GM12874 (cell line): ENCODE measurements around the gene MPND.

Experiments used
- TF ChIP-seq, protein P1 (sequence below): IDR thresholded peaks from 2 replicates; pipeline ENCODE4 v1.5.1; 2011; ENCODE audit warnings: low read depth, mild to moderate bottlenecking, control low read depth, low read length, moderate library complexity; ENCODE audit not compliant: insufficient read depth

MPND gene

DNA sequence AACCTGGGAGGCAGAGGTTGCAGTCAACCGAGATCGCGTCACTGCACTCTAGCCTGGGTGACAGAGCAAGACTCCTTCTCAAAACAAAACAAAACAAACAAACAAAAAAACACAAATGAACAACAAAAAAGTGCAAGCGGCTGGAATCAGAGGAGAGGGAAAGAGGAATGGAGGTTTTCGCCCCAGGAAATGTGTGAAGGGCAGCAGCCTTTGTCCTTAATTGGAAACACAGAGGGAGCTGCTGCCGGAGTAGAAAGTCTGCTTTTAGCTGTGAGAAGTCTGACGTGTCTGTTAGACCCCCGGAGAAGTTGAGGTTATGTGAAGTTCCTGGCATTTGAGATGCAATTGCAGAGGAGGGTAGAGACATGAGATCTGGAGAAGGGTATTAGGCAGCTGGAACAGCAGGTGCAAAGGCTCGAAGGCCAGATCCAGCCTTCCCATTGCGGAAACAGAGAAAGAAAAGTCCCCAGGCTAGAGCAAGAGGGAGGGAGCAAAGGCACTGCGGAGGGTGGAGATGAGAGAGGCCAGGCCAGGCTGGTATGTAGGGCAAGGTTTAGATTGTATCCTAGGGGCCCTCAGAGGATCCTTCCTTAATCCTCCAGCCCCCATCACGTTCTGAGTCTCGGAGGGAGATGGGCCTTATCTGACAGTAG lies 41.6 kb upstream of the MPND start:
- TF ChIP-seq, protein P1, sequence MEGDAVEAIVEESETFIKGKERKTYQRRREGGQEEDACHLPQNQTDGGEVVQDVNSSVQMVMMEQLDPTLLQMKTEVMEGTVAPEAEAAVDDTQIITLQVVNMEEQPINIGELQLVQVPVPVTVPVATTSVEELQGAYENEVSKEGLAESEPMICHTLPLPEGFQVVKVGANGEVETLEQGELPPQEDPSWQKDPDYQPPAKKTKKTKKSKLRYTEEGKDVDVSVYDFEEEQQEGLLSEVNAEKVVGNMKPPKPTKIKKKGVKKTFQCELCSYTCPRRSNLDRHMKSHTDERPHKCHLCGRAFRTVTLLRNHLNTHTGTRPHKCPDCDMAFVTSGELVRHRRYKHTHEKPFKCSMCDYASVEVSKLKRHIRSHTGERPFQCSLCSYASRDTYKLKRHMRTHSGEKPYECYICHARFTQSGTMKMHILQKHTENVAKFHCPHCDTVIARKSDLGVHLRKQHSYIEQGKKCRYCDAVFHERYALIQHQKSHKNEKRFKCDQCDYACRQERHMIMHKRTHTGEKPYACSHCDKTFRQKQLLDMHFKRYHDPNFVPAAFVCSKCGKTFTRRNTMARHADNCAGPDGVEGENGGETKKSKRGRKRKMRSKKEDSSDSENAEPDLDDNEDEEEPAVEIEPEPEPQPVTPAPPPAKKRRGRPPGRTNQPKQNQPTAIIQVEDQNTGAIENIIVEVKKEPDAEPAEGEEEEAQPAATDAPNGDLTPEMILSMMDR: no peak

DNA sequence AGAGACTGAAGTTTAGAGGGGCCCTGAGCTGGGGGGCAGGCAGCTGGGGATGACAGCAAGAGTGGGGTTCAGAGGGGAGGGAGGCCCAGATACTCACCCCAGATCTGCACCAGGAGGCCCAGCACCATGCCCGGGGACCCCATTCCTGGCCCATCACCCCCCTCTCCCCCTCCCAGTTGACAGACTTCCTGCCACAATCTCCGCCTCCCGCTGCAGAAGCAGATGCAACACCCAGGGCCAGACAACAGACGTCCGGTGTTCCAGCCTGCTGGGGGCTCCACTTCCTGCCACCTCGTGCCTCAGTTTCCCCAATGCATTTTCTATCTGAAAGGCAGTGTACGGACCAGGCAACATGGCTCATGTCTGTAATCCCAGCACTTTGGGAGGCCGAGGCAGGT lies 41.1 kb upstream of the MPND start, which contains the start of gene TMIGD2:
TSS of gene TMIGD2 (minus strand) at position 147 of the 398 bp plus-strand sequence. CDS start at position 143, 4 bp downstream.
- TF ChIP-seq, protein P1: no peak

DNA sequence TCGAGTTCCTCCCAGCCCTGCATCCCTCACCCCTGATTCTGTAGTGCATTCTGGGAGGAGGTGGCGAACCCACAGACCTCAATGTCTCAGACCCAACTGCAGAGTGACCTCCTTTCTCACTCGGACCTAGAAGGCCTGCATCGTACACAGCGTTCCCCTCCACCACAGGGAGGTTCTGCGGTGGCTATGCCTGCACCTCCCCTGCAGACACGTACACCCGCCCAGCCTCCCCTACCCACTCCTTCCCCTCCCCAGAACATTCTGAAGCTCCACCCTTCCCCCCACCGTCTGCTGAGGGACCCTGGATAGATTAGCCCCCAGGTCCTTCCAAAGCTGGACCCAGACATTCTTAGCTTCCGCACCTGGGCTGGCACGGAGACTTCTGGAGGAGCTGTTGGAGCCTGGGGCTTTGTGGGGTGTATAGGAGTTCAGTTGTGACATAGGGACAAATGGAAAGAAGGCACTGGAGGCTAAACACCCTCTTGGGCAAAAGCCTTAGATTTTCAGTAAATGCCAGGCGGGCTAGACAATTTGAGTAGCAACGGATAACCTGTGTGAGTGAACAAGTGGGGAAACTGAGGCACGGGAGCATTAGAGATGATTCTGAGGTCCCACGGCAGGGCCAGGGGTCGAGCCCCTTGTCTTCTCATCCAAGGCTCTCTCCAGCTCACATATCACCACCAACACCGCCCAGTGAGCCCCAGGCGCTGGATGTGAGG lies 39.4 kb upstream of the MPND start:
- TF ChIP-seq, protein P1: no peak

DNA sequence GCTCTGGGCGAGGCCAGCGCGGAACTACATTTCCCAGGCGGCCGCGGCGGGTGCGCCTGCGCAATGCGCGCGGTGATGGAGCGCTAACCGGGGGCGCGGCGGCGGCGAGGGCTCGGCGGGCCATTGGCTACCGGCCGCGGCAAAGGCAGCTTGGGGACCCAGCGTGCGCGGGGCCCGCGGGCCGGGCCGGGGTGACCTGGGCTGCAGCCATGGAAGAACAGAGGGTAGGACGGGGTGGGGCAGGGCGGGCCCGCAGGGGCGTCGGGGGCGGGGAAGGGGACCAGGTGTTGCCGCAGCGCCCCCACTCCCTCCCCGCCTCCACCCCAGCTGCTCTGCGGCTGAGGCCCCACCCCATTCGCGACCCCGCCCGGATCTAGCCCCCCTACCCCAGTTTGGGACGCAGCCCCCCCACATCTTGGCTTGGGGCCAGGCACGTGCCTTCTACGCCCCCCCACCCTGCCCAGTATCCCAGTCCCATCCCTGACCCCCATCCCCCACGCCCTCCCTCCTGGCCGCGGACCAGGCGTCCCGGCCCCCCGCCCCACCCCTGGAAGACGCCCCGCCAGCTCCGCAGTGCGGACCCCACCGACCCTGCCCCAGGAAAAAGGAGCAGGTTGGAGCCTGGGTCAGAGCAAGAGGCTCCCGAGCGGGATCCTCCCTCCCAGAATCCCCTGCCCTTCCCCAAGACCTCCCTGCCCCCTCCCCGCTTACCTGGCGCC lies 38.7 kb upstream of the MPND start, which contains the start of gene FSD1:
TSS of gene FSD1 (plus strand) at position 61 of the 719 bp plus-strand sequence. CDS start at position 210, 149 bp downstream.
- TF ChIP-seq, protein P1: no peak

DNA sequence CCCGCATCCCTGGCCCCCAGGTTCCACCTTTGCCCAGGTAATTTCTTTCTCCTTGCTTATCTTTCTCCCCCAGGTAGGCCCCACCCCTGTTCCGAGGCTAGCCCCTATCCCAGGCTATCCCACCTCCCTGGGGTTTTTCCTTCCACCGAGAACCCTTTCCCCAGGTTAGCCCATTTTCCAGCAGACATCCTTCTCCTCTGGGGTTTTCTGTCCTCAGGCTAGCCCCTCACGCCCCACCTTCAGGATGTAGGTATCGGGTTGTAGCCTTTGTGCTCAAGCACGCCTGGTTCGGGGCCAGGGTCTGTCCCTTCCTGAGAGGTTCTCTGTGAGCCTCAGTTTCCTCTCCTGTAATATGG lies 38.1 kb upstream of the MPND start:
- TF ChIP-seq, protein P1: no peak

DNA sequence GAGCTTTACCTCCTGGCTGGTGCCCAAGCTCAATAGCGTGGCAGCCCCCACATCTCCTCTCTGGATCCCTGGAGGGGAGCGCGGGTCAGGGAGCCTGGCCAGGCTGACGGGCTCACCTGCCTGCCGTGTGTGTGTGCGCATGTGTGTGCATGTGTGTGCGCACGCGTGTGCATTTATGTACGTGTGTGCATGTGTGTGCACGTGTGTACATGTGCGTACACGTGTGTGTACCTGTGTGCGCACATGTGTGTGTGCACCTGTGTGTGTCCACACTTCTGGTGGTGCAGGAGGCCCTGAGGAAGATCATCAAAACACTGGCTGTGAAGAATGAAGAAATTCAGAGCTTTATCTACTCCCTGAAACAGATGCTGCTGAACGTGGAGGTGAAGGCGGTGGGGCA lies 37.7 kb upstream of the MPND start:
- TF ChIP-seq, protein P1: no peak
